Stimulated activated CD8-positive, alpha-beta memory T cell treated with anti-CD3 and anti-CD28 coated beads, Interleukin-4, amount 100 ng/mL, for 48 hours (primary cell): Measurements from ENCODE around the gene UROC1.
A peak's percentile ranks its signal among the peaks of the same experiment; 100 is the strongest.
"Not testable (repeated sequence)": the region's sequence is repeated elsewhere in the genome, so short reads cannot be mapped to it uniquely, and the experiment has no call there.

Experiments used
- DNase-seq: peaks from one replicate; pipeline ENCODE4 v3.0.0-alpha.2; 2020

Gene UROC1

DNA sequence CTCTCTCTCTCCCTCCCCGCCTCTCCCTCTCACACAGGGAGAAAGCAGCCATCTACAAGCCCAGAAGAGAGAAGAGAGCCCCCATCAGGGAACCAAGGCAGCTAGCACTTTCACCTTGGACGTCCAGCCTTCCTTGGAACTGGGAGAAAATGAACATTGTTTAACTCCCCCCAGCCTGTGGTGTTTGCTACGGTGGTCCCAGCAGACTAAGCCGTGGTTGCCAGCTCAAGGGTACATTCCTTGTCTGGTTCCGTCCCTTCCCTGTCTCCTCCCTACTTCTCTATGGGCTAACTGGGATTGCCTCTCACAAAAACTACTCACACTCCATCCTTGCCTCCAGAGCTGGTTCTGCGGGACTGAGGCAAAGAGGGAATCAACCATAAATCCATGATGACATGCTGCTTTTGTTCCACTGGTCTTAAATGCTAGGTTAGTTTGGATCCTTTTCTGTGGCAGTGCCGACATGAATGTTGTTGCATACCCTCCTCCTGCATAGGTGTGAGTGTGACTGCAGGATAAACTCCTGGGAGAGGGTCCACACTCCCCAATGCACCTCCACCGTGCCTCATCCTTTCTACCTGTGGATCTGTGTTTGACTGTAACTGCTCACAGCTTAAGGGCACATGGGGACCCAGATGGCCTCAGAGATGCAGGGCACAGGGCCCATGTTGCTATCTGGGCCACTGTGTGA, 29.1 kb upstream of the UROC1 start:
- peak; percentile 3 for DNase-seq

DNA sequence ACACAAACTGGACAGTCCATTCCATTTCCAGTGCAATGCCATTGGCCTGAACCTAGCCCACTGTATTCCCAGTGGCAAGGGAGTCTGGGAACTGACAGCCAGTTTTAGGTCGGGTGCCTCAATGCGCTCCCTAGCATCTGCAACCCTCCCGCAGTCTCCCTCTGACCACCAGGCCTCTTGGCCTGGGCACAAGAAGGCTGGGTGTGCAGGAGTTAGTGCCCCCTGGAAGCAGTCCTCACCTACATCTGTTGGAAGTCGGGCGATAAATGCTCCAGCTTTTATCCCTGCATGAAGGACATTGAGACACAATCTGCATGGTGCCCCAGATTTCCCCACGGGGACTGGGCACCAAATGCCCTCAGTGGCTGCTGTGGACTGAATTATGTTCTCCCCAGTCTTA, 28.4 kb upstream of the UROC1 start:
- no peak for DNase-seq

DNA sequence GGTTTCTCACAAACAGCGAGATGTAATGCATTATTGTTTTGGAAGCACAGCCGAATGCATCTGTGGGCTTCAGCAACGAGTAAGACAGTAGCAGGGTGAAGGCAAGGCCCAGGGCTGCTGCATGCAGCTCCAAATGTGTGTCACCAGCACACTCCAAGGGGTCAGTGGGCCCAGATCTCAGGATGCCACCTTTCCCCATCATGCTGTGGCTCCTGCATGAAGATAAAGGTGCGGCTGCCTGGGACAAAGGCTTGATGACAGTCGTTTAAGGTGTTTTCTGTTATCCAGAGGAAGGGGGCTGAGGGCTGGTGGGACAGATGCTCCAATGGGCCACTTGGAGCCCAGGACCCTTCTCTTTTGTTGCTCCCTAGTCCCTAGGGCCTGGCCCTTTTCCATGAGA, 28.0 kb upstream of the UROC1 start:
- DNase-seq = peak; percentile 11

DNA sequence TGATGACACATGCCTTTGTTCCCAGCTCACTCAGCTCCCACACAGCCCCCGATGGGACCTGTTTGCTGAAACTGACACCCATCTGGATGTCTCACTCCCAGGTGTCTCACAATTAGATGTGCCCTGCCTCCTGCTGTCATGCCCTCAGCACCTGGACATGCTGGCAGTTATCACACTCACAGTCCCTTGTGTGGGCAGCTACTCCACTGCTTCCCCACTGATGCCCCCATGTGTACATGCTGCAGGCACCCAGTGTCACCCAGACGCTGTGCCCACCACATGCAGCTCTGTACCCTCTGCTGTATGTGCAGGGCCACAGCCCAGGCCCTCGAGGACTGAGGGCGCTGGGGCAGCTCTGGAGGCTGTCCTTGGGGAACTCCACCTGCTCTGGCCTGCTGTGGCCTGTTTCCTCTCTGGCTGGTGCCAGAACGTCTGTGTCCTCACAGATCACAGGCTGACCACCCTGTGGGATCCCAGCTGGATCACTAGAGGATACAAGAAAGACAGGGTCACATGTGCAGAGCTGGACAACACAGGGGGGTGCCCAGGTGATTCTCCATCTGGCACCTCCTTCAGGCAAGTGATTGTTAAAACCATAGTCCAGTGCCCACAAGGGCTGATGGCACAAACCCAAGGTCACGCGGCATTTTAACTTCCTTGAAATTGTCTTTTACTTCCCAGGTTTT, 27.2 kb upstream of the UROC1 start:
- DNase-seq = peak; percentile 11

DNA sequence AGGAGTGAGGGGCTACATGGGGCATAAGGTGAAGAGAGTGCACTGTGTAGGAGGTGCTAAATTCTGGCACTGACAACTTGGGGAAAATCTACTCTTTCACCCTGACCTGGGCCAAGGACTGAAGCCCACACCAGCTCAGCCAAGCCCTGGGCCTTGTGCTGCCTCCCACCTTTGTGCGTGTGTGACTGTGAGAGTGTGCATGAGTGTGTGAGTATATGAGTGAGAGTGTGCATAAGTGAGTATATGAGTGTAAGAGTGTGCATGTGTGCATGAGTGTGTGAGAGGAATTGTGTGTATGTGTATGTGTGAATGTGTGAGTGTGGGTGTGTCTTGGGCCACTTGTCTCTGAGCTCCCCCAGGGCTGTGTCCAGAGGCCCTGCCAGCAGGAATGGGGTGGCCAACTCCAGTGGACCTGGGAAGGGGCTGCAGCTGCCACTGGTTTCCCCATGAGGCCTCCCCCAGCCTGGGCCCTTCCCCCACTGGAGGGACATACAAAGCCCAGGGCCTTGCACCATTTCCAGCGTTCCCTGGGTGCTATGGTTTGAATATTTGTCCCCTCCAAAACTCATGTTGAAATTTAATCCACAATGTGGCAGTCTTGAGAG, 26.0 kb upstream of the UROC1 start:
- peak; percentile 18 for DNase-seq

DNA sequence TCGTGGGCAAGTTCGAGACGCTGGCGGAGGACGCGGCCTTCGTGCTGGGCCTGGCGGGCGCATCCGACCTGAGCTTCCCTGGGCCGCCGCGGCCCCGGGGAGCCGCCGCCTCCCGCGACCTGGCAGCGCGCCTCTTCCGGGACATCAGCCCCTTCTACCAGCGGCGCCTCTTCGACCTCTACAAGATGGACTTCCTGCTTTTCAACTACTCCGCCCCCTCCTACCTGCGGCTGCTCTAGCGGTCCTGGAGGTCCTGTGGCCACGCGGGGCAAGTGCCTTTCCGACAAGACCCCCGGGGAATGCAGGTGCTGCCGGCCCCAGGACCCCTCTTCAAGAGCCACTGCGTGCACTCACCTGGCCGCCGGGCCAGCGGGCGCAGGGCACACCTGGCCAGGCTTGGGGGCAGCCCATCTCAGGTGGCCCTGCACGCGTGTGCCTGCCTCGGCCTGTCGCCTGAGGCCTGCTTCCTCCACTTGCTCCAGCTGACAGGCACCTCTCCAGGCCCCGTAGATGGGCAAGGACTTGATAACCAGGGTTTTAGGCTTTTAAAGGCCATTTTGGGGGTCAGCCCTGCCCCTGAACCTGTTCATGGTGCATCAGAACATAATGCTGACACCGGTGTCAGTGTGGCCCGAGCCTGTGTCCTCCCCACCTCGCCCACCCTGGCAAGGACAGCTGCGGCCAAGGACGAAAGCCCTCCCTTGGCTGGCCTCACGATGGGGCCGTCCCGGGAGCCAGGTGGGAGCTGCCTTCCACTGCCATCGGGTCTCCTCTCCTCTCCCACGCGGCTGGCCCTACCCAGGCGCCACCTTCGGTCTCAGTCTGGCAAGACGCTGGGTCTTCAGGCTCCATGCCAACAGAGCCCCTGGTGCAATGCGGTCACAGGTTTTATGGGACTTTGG, 25.0 kb upstream of the UROC1 start:
- DNase-seq = no peak

DNA sequence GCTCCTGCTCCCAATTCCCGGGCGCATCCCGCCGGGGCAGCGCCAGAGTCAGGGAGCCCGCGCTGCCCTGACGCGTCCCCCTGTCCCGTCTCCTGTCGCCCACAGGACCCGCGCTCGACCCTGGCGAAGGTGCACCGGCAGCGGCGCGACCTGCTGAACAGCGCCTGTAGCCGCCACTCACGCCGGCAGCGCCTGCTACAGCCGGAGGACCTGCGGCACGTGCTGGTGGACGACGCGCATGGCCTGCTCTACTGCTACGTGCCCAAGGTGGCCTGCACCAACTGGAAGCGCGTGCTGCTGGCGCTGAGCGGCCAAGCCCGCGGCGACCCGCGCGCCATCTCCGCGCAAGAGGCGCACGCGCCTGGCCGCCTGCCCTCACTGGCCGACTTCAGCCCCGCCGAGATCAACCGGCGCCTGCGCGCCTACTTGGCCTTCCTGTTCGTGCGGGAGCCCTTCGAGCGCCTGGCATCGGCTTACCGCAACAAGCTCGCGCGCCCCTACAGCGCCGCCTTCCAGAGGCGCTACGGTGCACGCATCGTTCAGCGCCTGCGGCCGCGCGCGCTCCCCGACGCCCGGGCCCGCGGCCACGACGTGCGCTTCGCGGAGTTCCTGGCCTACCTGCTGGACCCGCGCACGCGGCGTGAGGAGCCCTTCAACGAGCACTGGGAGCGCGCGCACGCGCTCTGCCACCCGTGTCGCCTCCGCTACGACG, 24.2 kb upstream of the UROC1 start:
- no peak for DNase-seq

DNA sequence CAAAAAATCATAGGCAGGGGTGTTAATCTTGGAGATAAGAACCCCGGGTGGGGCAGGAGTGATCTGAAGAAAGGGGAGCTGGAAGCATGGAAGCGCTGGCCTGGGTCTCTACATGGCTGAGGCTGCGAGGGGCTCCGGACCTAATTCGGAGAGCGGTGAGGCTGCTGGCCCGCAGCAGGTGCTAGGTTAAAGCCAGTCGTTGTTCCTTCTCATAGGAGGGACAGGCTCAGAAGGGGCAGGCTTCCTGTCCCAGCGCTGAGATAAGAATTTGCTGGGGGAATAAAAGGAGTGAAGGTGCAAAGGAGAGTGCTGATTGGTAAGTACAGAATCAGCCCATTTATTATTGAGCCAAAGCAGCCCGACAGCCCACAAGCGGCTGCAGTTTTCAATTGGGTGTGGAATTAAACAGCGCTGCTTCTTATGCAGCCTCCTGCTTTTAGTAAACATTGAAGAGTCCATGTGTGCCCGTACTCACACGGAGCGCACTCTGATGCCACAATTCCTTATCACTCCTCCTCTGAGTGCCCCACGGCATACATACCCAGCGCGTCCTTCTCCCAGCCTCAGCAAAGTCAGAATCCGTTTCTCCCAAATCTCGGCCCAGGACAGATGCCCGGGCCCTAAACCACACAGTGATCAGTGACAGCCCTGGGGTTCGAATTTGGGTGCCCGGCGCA, 23.5 kb upstream of the UROC1 start:
- no peak for DNase-seq

DNA sequence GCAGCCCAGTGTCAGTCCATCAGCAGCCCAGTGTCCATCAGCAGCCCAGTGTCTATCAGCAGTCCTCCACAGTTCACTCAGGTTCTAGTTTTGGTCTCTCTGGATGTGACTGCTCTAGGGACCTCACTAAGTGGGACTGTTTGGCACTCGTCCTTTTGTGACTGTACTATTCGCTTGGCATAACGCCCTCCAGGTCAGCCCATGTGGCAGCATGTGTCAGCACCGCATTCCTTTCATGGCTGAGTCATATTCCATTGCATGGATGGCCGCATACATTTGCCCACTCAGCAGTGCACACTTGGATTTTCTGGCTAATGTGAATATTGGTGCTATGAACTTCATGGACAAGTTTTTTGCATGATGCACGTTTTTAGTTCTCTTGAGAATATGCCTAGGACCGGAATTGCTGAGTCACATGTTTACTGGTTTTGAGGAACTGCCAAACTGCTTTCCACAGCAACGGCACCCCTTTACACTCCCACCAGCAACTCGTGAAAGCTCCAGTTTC, 22.8 kb upstream of the UROC1 start:
- peak; percentile 21 for DNase-seq

DNA sequence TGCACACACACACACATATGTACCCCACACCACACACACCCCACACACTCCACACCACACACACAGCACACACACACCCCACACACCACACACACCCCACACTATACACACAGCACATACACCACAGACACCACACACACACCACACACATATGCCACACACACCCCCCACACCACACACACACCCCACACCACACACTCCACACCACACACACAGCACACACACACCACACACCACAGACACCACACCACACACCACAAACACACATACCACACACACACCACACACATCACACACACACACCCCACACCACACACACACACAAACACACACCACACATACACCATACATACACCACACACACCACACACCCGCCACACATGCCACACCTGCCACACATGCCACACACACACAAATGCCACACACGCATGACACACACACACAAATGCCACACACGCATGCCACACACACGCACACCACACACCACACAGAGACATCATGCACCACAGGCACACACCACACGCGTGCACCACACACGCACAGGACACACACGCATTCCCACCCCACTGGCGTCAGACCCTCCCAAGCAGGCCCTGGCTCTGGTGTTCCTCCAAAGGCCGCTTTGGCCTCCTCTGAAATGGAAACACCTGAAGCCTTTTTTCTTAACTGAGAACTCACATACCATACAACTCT, 22.1 kb upstream of the UROC1 start:
- DNase-seq = no peak

DNA sequence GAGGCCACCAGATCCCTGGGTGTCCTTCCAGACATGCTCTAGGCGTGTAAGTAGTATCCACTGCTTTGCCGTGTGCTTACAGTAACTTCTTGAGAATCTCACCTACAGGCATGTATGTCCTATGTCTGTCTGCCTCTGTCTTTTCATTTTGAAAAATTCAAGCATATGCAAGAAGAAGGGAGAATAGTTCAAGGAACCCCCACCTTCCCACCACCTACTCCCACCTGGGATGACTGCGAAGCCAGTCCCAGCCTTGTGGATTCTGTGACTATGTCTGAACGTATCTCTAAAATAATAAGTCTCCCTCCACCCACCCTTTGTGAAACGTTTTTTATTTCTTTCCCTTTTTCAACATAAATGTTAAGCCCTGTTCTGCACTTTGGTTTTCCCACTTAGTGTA, 21.4 kb upstream of the UROC1 start:
- no peak for DNase-seq

DNA sequence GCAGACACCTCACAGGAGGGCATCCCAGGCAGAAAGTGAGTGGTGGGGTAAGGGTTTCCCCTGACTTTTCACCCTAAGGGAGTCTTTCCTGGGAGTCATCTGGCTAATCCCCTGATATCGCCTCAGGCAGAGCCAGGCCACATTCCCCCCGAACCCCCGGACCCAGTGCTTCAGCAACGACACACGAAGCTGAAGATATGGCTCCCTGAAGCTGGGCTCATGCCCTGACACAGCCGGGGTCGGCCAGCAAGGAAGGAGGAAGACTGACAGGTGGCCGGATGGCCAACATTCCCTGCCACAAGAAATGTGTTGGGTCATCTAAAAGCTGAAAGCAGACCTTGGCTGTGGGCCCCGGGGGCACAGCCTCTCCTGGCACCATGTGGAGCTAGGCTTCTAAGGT, 20.7 kb upstream of the UROC1 start:
- no peak for DNase-seq

DNA sequence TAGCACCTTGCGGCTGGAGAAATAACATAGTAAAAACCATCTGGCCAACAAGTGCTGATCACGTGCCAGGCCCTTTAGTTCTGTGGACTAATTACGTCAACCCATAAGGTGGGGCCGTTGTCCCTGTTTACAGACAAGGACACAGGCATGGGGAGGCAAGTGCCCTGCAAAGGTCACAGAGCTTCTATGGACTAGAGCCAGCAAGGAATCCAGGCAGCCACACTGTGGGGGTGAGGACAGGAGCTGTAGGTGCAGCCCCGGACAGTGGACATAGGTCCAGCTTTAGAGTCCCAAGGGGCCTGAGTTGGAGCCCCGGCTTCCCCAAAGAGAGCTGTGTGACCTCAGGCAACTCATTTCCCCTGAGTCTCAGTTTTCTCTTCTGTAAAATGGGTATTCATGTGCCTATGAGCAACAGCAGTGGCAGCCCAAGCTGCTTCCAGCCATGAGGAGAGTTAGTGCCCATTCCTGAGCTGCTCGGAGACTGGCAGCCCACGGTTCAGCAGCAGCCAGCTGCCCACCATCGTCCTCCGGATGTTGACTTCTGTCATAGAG, 20.2 kb upstream of the UROC1 start:
- DNase-seq = no peak

DNA sequence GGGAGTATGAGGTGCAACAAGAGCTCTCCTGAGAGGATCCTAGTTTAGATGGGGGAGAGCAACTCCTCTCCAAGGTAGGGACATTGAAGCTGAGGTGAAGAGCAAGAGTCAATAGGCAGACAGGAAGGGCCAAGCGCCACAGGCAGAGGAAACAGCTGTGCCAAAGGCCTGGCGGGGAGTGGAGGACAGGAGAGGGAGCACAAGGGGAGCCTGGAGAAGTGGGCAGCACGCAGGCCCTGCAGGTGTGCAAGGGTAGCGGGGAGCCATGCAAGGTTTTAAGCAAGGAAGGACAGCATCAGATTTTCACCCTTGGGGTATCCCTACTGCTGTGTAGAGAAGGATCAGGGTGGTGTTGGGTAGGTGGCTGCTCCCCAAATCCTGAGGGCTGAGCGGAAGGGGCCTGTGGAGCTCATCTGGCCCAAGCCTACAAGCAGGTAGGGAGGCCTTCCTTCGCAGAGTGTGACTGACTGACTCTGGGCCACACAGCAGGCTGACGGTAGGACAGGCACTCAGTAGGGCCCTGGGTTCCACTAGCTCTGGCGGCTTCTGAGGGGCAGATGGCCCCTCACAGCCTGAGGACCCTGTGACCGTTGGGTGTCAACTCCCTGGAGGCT, 19.6 kb upstream of the UROC1 start:
- no peak for DNase-seq

DNA sequence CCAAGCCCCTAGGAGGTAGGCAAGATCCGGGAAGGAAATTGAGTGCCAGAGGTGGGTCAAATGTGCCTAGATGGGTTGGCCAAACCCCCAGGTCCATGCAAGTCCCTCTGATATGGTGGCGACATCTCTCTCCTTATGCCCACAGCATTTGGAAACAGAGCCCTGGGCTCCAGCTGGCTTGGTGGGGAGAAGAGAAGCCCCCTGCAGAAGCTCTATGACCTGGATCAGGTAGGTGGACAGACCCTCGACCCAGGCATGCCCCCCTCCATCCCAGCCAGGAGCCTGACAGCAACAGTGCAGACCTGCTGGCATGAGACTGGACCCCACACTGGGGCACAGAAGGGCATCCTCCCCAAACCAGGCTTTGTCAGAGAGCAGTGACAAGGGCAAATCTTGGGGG, 18.6 kb upstream of the UROC1 start:
- DNase-seq = no peak

DNA sequence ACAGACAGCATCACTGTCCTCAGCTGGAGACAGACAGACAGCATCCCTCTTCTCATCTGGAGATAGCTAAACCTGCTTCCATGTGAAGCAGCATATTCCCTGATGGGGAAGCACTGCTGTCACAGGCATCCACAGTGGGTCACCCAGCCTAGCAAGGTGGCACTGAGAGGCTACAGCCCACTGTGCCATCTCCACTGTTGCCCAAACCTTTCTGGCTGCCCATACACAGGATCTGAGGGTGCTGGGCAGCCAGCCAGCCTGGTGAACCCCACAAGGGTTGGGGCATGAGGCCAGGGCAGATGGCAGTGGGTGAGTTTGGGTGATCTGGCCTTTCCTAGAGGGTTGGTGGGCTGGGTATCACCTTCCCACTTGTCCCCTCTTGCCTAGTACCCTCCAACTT, 18.1 kb upstream of the UROC1 start:
- DNase-seq = no peak

DNA sequence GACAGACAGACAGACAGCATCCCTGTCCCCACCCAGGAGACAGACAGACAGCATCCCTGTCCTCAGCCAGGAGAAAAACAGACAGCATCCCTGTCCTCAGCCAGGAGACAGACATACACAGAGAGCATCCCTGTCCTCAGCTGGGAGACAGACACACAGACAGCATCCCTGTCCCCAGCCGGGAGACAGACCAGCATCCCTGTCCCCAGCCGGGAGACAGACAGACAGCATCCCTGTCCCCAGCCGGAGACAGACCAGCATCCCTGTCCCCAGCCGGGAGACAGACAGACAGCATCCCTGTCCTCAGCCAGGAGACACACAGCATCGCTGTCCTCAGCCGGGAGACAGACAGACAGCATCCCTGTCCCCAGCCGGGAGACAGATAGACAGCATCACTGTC, 17.1 kb upstream of the UROC1 start:
- DNase-seq = not testable (repeated sequence)

DNA sequence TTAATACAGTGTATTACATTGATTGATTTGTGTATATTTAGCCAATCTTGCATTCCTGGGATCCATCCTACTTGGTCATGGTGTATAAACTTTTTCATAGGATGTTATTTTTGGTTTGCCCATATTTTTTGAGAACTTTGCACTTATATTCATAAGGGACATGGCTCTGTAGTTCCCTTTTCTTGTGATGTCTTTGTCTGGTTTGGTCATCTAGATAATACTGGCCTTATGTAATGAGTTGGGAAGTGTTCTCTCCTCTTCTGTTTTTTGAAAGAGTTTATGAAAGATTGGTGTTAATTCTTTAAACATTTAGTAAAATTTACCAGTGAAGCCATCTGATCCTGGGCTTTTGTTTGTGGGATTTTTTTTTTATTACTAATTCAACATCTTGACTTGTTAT, 15.9 kb upstream of the UROC1 start:
- no peak for DNase-seq

DNA sequence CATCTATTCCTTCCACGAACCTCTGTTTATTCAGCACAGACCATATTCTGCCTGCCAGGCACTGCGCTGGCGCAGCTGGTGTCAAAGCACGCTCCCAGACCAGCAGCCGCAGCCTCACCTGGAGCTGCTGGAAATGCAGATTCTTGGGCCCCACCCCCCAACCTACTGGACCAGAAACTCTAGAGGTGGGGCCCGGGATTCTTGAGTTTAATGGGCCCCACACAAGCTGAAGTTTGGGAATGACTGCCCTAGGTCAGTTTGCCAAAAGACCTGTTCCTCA, 13.4 kb upstream of the UROC1 start:
- DNase-seq = no peak

DNA sequence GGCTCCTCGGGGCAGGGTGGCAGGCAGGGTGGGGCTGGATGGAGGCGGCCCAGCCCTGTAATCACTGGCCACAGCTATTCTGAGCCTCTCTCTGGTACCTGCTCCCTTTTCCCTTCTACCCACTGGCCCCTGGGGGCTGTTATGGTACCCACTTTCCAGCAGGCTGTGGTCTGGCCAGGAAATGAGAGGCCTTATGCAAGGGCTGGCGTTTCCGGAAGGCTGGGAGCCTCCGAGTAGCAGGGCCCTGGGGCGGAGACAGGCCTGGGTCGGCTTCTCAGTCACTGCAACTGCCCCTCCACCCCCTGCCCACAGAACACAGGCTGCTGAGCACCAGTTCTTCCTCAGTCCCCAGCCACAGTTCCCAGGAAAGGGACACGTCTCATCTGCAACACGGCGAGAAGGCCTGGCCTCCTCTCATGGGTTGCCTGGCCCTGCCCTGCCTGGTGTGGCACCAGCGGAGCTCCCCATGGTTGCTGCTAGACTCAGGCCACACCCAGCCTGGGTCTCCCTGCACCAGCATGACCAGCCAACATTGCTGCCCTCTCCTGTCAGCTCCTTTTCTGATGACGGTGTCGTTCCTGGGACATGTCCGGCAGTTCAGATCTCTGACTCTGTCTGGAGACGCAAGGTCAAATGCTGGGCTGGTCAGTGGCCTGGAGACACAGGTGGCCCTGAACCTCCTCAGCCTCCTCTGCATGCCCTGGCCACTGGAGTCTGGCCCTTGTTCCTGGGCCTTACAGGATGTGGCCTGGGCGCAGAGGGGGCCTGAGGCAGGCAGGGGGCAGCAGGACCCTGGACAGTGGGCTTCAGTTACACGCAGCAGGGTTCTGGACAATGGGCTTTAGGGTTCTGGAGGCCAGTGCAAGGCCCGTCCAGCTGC, 12.8 kb upstream of the UROC1 start:
- DNase-seq = no peak
